ENCODE measurements around the gene UBTD1. TPM values are rescaled to one million over a fixed set of nuclear protein-coding genes. Genes with fewer than 3 reads are reported as not detected.

The UBTD1 gene
- total RNA-seq, 4 donors from 2014 or later: 3.9 to 23.4 (median 12.4) TPM

- TF ChIP-seq CTCF (IDR thresholded peaks at IDR 0.05; ENCODE audit: low read depth): no peak
These were observed 51.0 kb downstream of the UBTD1 start for GRCh38 chr10:97549587-97550322.

- TF ChIP-seq CTCF (IDR thresholded peaks at IDR 0.05; ENCODE audit: low read depth): no peak
These were observed 51.8 kb downstream of the UBTD1 start for GRCh38 chr10:97550336-97551149.

DNA sequence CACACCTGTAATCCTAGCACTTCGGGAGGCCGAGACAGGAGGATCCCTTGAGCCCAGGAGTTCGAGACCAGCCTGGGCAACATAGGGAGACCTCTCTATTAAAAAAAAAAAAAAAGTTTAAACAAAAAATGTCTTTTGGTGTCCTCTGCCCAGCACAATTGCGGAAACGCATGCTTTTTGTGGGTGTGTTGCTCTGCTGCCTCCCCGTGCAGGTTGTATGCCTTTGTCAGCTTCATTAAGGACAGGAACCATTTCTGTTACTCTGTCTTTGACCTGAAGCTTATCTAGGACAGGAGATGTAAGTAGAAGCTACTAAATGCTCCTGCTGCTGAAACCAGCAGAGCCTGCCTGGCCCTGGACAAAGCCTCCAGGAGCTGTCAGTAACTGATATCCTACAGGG lies 52.5 kb downstream of the UBTD1 start:
- TF ChIP-seq CTCF (IDR thresholded peaks at IDR 0.05; ENCODE audit: low read depth): no peak

DNA sequence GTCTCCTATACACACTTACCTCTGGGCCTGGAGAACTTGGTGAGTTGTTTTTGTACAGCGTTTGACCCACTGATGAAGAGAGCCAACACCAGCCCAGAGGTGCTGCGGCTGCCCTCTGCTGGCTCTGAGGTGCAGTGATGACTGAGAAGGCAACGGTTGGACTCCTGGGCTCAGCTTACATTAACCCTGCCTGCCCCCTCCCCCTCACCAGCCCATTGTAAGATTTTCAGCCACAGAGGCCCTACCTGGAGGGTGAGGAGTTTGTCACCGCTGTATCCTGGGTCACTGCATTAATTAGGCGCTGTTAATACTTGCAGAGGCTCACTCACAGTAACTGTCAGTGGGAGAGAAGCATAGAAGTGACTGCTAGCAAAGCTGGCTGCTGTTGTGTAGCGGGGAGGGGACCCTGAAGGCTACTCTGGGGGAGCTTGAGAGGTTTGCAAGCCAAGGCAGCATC lies 54.9 kb downstream of the UBTD1 start:
- TF ChIP-seq CTCF (IDR thresholded peaks at IDR 0.05; ENCODE audit: low read depth): no peak

- no peak for TF ChIP-seq CTCF (IDR thresholded peaks at IDR 0.05; ENCODE audit: low read depth)
These were observed 64.6 kb downstream of the UBTD1 start for GRCh38 chr10:97563337-97563736.

- no peak for TF ChIP-seq CTCF (IDR thresholded peaks at IDR 0.05; ENCODE audit: low read depth)
These were observed 66.1 kb downstream of the UBTD1 start for GRCh38 chr10:97564776-97565175.

- no peak for TF ChIP-seq CTCF (IDR thresholded peaks at IDR 0.05; ENCODE audit: low read depth)
These were observed 67.7 kb downstream of the UBTD1 start for GRCh38 chr10:97566336-97566996.

All from subcutaneous adipose tissue (tissue), 4 donors.